HG02852 (cell line): ENCODE data around the gene PRDM7.
A peak's percentile ranks its signal among the peaks of the same experiment; 100 is the strongest.

Experiments
- ATAC-seq: cut with Tn5 transposase; IDR thresholded peaks from one replicate; pipeline ENCODE4 v1.9.1; 2021; ENCODE audit warnings: mild to moderate bottlenecking, moderate library complexity; ENCODE audit not compliant: unreplicated experiment

PRDM7 gene

DNA sequence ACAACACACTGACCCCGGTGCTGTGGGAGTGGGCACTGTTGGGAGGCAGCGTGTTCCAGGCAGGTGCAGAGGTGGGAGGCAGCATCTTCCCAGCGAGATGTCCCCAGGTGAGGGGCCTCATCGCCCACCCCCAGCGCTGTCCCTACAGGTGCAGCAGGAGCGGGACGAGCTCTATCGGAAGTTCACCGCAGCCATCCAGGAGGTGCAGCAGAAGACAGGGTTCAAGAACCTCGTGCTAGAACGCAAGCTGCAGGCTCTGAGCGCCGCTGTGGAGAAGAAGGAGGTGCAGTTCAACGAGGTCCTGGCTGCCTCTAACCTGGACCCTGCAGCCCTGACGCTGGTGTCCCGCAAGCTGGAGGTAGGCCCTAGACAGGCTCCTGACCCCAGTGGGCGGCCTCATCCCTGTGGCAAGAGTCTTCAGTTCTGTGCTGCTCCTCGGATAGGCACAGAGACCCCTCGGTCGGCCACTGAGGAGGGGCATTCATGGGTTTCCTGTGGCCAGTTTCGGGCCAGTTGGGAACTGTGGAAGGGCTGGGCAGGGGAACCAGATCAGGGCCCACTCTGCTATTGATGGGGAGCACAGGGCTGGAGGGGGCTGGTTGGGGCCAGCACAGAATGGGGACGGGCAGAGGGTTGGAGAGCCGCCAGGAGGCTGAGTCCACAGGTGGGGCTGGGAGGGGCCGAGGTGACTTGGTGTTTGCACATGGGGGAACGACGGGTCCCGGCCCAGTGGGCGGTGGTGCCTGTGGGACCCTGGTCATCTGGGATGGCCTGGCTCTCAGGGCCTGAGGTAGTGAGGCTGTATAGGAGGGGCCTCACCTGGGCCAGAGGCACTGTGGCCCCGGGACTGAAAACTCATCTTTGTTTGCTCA, 36.7 kb downstream of the PRDM7 start:
- ATAC-seq = no peak

DNA sequence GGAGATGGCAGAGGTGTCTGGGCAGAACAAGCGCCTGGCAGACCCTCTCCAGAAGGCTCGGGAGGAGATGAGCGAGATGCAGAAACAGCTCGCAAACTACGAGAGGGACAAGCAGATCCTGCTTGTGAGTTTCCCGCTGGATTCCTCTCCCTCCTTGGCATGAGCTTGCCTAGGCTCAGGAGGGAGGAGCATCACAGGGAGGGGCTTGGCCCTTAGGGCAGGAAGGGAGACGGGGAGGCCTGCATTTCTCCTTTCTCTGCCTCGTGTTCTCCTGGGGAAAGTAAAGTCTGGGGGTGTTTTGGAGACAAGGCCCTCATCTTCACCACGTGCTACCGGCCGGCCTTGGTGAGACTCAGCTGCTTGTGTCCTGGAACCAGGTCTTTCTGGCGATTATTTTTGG, 39.9 kb downstream of the PRDM7 start:
- no peak for ATAC-seq

DNA sequence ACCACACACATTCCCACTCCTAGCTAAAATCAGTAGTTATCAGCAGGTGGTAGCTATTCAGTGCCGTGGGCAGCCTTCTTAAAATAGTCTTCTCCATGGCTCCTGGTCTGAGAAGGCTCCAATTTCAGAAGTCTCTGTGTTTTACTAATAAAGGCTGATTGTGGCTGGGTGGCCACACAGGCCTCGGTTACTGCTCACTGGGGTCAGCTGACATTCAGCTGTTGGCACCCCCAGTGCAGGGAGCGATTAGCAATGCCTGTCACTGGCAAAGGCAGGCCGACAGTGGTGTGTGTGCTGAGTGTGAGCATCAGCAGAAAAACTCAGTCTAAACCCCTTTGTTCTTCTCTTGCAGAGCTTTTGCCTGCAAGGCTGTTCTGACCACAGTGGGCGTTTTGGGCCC, 41.2 kb downstream of the PRDM7 start:
- no peak for ATAC-seq

DNA sequence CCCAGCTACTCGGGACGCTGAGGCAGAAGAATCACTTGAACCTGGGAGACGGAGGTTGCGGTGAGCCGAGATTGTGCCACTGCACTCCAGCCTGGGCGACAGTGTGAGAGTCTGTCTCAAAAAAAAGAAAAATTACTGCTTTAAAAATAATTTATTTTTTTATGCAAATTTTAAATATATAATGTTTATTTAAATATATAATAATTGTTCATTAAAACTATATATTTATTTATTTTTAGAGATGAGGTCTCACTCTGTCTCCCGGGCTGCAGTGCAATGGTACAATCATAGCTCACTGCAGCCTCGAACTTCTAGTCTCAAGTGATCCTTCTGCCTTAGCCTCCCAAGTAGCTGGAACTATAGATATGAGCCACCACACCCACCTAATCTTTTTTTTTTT, 42.6 kb downstream of the PRDM7 start:
- ATAC-seq = no peak

DNA sequence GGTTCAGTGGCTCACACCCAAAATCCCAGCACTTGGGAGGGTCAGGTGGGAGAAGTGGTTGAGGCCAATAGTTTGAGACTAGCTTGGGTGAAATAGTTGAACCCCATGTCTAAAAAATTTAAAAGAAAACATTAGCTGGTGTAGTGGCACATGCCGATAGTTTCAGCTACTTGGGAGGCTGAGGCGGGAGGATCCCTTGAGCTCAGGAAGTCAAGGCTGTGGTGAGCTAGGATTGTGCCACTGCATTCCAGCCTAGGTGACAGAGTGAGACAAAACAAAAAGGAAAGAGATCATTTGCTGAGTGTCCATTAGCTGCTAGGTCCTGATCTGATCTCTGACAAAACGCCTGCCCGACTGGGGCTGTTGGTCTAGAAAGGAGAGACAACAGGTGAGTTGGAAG, 43.7 kb downstream of the PRDM7 start:
- no peak for ATAC-seq

DNA sequence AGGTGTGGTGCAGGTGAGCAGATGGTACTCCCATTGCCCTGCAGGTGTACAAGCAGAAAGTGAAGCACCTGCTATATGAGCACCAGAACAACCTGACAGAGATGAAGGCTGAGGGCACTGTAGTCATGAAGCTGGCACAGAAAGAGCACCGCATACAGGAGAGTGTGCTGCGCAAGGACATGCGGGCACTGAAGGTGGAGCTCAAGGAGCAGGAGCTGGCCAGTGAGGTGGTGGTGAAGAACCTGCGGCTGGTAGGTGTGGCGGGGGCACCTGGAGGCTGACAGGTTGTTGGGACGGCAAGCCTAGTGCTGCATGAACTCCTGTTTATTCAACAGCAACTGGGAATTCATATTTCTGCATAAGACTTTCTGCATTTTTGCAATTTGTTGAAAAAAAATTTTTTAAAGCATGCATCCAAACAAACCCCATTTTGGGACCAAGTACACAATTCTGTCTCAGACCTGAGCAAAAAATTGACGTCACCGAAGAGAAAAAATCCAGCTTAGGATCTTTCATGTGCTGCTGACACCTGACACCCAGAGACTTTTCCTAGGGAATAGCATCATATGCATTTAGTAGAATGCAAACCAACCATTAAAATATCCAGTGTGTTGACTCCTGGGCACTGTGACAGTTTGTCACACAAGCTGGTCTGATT, 44.3 kb downstream of the PRDM7 start:
- ATAC-seq = no peak

DNA sequence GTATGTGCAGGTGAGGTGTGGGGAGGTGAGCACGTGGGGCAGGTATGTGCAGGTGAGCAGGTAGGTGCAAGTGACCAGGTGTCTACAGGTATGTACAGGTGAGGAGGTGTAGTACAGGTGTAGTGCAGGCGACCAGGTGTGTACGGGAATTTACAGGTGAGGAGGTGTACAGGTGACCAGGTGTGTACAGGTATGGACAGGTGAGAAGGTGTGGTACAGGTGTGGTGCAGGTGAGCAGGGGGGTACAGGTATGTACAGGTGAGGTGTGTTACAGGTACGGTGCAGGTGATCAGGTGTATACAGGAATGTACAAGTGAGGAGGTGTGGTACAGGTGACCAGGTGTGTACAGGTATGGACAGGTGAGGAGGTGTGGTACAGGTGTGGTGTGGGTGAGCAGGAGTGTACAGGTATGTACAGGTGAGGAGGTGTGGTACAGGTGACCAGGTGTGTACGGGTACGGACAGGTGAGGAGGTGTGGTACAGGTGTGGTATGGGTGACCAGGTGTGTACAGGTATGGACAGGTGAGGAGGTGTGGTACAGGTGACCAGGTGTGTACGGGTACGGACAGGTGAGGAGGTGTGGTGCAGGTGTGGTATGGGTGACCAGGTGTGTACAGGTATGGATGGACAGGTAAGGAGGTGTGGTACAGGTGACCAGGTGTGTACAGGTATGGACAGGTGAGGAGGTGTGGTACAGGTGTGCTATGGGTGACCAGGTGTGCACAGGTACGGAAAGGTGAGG, 45.0 kb downstream of the PRDM7 start:
- ATAC-seq = no peak

DNA sequence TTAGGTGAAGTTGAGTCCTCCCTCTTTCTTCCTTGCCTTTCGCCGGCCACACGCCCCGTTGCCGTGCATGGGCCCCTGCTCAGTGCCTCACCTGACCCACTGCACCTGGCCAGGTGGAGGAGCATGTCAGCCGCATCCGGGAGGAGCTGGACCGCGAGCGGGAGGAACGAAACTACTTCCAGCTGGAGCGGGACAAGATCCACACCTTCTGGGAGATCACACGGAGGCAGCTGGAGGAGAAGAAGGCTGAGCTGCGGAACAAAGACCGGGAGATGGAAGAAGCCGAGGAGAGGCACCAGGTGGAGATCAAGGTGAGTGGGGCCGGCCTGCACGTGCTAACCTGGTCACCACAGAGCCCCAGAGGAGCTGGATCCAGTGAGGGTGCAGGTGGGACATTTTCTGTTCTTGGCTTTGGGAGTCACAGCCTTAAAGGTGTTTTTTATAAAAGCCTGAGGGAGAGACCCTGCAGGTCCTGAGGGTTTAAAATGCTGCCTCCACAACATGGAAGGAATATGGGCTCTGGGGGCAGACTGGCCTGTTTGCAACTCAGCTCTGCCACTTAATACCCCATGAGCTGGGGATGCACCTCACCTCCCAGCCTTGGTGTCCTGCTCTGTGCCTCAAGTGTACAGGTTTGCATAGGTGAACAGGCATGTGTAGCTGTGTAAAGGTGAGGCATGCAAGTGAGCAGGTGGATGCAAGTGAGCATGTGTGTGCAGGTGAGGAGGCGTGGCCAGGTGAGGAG, 45.8 kb downstream of the PRDM7 start:
- ATAC-seq = no peak

DNA sequence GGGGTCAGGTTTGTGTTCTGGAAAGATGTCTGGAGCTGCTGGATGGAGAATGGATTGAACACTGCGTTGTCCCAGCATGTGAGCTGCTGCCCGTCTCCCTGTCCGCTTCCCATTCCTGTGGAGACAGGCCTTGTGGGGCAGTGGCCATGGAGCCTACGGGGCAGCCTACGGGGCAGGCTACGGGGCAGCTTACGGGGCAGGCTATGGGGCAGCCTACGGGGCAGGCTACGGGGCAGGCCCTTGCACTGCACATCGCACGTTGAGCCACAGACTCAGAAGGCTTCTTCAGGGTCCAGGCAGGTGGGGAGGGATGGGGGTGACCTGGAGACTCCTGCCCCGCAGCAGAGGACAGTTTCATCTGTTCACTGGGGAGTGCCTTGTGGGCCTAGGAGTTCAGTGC, 48.1 kb downstream of the PRDM7 start:
- ATAC-seq = no peak

DNA sequence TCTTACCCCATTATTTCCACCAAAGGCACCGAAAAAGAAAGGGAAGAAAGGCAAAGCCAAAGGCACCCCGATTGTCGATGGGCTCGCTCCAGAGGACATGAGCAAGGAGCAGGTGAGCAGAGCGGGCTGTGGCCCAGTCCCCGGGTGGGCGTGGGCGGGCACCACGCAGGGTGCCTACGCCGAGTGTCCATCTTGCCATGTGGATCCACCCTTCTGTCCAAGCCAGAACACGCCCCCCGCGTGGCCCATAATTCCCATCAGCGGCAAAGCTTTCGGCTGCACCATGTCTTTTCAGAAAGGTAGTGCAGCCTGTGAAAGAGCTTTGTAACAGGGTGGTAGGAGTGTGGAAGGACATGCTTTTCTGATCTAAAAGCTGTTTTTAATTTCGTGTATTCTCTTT, 49.5 kb downstream of the PRDM7 start:
- ATAC-seq = no peak

DNA sequence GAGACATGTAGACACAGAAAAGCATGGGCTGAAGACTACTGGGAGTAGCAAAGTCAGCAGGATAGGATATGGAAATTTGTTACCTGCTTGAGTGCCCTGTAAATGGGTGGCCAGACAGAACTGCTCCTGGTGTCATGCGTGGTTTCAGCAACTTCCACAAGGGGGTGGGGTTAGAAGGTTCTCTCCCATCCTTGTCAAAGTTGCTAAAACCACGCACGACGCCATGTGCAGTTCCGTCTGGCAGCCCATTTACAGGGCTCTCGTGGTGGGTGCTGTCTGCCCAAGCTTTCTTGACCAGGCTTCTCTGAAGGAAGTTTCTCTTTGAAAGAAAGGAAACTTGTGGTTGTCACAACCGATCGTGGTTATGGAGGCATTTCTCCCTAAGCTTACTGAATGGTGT, 51.0 kb downstream of the PRDM7 start:
- no peak for ATAC-seq

DNA sequence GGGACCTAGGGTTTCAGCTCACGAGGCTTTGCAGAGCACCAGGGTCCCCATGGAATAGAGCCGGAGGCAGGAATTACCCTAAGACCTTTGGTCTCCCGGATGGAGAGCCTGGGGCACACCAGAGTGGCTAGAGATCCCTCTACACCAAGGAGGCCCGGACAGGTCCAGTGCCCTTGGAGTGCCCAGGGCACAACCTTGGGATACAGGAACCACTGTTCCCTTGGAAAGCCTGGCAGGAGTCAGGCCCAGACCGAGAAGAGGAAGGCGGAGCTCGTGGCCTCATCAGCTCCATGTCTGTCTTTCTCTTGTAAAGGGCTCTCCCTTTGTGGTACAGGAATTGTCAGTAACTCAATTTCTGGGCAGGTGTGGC, 54.1 kb downstream of the PRDM7 start:
- ATAC-seq = no peak

DNA sequence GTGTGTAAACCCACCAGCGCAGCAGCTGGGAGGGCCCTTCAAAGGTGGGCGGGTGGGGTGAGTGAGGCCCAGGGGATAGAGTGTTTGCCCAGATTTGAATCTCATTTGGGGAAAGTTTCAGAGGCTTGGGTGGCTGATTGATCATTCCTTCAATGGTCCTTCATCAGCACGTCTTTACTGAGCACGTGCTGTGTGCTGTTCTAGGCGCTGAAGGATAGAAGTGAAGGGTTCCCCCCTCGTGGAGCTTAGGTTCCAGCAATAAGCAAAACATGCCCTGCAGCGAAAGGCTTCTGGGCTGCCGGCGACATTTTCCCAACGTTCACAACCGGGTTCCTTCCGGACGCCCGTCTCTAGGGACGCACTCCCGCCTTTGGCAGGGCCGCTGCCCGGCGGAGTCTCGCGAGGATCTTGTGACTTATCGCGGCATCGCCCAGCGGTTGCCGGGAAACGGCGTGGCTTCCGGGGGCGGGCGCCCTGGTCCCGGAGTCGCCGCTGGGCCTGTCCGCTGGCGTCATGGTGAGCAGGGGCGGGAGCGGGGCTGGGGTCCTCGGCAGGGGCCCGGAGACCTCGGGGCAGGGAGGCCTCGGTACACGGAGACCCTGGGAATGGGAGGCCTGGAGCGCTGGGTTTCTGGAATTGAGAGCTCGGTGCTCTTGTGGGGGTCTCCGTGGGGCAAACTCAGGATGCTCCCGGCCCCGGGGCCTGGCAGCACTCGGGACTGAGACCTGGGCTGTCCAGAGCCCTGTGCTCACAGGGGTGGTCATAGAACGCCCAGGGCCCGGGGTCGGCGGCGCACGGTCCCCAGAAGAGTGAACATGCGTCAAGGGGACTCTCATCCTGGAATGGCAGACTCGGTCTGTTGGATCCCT, 54.7 kb downstream of the PRDM7 start:
- peak; percentile 62 for ATAC-seq

DNA sequence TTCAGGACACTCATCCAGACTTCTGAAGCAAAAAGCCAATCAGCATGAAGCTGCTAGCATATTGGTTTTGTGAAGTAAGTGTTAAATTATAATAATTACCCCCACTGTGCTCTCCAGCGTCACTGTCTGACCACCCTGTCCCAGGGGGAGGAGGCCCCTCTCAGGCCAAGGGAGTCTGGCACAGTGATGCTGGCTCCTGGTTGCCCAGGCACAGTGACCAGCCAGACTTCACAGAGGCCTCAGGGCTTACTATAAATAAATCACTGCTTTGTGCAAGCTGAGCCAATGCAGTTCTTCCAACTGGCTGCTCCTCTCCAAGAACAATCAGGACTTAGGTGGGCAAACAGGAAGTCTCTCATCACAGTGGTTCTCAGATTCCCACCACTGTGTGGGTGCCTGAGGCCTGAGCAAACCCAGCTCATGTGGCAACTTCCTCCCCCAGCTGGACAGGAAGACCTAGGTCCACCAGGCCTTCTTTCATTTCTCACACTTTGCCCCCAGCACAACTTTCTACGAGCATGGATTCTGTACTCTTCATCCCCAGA, 56.2 kb downstream of the PRDM7 start:
- ATAC-seq = no peak

DNA sequence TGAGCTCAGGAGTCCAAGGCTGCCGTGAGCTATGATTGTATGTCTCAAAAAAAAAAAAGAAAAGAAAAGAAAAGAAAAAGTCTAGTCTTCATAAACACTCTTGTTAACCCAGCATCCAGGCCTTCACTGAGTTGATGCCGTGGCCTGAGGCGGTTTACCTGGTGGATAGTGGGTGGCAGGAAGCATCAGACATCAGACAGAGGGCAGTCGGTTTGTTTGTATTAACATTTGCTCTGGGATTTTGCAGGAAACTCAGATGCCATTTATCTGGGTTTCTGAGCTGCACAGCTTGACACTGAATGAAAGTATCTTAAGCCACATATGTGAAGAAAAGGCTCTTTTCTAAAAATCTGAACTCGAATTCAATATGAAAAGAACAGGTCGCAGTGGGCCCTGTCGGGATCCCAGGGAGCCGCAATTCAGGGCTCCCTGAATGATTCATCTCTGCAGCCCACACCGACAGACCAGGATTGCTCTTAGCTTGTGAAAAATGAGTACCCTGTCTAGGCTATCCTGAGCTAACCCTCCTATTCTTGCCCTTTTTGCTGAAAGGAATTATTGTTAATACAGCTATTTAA, 56.8 kb downstream of the PRDM7 start:
- ATAC-seq = no peak

DNA sequence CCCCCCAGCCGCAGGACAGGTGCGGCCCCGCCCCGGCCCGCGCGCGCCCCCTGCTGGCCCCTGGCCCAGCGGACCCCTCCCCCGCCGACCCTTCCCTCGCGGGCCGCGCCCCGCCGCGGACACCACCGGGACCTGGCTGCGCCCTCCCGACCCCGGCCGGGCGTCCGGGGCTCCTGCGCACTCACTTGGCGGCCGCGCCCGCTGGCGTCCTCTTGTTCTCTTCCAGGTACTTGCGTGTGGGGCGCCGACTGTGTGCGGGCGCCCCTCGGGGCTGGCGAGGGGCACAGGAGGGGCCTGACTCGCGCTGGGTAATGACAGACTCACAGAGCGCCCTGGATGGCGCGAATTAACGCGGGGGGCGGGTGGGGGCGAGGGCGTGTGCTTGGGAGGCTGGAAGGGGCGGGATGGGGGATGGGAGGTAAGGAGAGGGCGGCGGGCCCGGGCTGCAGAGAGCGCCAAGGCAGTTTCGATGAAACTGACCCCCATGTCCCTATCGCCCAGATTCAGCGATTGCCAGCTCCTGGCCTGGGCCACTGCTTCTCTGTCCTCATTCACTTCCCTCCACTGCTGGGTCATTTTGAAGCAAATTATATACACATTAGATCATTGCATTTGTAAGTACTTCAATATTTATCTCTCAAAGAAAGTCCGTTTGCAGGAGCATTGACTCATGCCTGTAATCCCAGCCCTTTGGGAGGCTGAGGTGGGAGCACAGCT, 57.4 kb downstream of the PRDM7 start:
- no peak for ATAC-seq

DNA sequence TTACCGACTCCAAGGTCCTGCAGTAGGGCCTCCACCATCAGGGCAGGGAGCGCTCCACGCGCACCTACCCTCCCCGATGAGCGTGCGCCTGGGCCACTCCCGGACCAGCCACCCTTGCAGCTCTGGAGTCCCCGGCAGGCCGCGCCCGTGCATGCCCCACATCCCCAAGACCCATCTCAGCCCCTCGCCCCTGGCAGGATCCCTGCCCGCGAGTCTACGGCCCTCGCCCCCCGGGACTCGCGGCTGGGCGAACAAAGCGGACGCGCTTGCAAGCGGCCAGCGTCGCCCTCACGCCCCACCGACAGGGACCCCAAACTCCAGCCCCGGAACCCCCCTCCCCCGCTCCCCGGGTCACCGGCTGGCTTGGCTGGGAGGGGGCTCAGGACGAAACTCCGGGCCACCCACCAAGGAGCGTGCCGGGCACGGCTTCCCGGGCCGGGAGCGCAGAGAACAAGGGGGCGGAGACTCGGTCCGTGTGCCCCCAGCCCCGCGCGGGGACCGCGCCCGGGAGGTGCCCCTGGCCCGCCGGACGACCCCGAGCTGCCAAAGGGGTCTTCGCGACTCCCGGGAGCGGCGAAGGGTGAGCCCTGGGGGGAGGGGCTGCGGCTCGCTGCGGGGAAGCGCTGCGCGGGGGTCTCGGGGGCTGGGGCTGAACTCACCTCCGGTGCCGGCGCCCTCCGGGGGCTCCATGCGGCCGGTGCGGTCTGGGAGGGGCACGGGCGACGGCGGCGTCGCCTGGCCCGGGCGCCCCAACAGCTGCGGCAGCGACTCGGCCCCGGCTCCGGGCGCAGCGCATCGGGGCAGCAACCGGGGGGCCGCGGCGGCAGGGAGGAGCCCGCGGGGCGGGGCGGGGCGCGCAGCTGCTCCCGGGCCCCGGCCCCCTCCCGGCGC, 58.2 kb downstream of the PRDM7 start, which contains the start of gene DBNDD1:
Gene DBNDD1, minus strand, starts transcription at position 805 of the 891 bp plus-strand sequence. Its CDS starts 115 bp downstream, at position 690.
- no peak for ATAC-seq

DNA sequence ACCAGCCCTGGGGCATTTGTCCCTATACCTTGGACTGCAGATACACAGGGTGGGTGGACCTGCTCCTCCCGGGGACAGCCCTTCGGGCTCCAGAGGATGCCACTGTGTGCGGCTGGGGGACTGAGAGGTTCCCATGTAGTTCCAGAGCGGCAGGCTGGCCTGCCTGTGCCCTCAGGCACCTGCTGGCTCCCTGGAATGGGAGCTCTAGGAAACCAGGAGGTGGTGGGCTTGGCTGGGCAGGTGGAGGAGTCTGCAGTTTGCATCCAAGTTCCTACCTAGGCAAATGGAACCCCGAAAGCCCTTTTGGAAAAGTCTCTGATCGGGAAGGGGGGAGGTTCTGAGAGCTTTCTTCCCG, 58.9 kb downstream of the PRDM7 start:
- ATAC-seq = no peak
